ENCODE results near the gene SLC39A5. TPM values are rescaled to one million over a fixed set of nuclear protein-coding genes. Genes with fewer than 3 reads are reported as not detected.
A peak's percentile ranks its signal among the peaks of the same experiment; 100 is the strongest.

Gene SLC39A5
- total and polyA plus RNA-seq, 2 of the 13 experiments (the other 11 are each of a cell fraction or from before 2014, with no cell fraction given), result 59.7 to 101 TPM

GRCh38 chr12:56221757-56222530 lies 7.9 kb upstream of the SLC39A5 start, which contains the start of gene RNF41 (continued):
- TF ChIP-seq, protein P1, sequence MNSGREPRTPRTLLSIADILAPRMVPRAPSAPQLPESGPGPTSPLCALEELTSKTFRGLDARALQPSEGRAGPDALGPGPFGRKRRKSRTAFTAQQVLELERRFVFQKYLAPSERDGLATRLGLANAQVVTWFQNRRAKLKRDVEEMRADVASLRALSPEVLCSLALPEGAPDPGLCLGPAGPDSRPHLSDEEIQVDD (CRISPR knock-in tag; IDR thresholded peaks at IDR 0.05; ENCODE audit: borderline replicate concordance), result no peak
- TF ChIP-seq ZNF160 (CRISPR knock-in tag; IDR thresholded peaks at IDR 0.05), result 0 out of 2 replicates have a peak, but pooled peaks have one; percentile 58
- no peak for TF ChIP-seq NR0B2 (CRISPR knock-in tag; IDR thresholded peaks at IDR 0.05)
- TF ChIP-seq, protein P2, sequence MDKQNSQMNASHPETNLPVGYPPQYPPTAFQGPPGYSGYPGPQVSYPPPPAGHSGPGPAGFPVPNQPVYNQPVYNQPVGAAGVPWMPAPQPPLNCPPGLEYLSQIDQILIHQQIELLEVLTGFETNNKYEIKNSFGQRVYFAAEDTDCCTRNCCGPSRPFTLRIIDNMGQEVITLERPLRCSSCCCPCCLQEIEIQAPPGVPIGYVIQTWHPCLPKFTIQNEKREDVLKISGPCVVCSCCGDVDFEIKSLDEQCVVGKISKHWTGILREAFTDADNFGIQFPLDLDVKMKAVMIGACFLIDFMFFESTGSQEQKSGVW (CRISPR knock-in tag; IDR thresholded peaks at IDR 0.05; ENCODE audit: borderline replicate concordance), result no peak
- peak; percentile 66 for TF ChIP-seq ZNF639 (CRISPR knock-in tag; conservative IDR thresholded peaks at IDR 0.05)
- no peak for TF ChIP-seq XBP1 (CRISPR knock-in tag; IDR thresholded peaks at IDR 0.05)
- TF ChIP-seq, protein P3, sequence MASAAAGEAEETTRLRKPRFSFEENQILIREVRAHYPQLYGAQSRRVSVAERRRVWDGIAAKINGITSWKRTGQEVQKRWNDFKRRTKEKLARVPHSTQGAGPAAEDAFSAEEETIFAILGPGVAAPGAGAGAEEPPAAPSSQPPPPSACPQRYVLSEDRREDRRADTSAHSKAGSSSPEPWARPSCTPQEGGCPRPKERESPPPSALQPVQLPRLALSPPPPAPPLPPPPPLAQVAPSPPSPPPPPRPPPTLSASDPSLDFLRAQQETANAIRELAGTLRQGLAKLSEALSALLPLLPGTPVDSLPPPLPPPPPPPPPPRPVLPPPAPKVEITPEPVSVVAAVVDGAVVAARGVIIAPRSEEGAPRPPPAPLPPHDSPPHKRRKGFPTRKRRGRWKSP (CRISPR knock-in tag; IDR thresholded peaks at IDR 0.05), result peak; percentile 41; the same call in 1 of the 2 replicates
- TF ChIP-seq, protein P4, sequence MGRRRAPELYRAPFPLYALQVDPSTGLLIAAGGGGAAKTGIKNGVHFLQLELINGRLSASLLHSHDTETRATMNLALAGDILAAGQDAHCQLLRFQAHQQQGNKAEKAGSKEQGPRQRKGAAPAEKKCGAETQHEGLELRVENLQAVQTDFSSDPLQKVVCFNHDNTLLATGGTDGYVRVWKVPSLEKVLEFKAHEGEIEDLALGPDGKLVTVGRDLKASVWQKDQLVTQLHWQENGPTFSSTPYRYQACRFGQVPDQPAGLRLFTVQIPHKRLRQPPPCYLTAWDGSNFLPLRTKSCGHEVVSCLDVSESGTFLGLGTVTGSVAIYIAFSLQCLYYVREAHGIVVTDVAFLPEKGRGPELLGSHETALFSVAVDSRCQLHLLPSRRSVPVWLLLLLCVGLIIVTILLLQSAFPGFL (CRISPR knock-in tag; IDR thresholded peaks at IDR 0.05), result no peak
- TF ChIP-seq IRF1 (CRISPR knock-in tag; IDR thresholded peaks at IDR 0.05; ENCODE audit: low read depth), result no peak; the same call in 1 of the 2 replicates
- TF ChIP-seq ETV5 (CRISPR knock-in tag; IDR thresholded peaks at IDR 0.05; ENCODE audit: borderline replicate concordance), result peak; percentile 70; the same call in 1 of the 2 replicates
- TF ChIP-seq IRF2 (CRISPR knock-in tag; IDR thresholded peaks at IDR 0.05), result 0 out of 2 replicates have a peak, but pooled peaks have one; percentile 27
- no peak for TF ChIP-seq SKIL (CRISPR knock-in tag; IDR thresholded peaks at IDR 0.05; ENCODE audit: borderline replicate concordance)
- no peak for TF ChIP-seq ZNF3 (CRISPR knock-in tag; IDR thresholded peaks at IDR 0.05)
- TF ChIP-seq ZNF281 (CRISPR knock-in tag; IDR thresholded peaks at IDR 0.05; ENCODE audit: borderline replicate concordance), result peak; percentile 12; the same call in 1 of the 2 replicates
- no peak for TF ChIP-seq ZNF7 (CRISPR knock-in tag; IDR thresholded peaks at IDR 0.05)
- no peak for TF ChIP-seq ZNF562 (CRISPR knock-in tag; IDR thresholded peaks at IDR 0.05; ENCODE audit: borderline replicate concordance)

Measured in HepG2 (cell line).